C4-2B (cell line): Measurements from ENCODE around the gene LNP1.

Experiments used
- CTCF ChIP-seq: fragments of 450-650 bp; conservative IDR thresholded peaks from 2 replicates; pipeline ENCODE4 v1.5.1; 2017; ENCODE audit warnings: mild to moderate bottlenecking
- ZFX ChIP-seq: fragments of 450-650 bp; IDR thresholded peaks from 2 replicates; pipeline ENCODE4 v1.6.1; 2017

- TF ChIP-seq CTCF (no peak), ZFX (no peak)
Measured at GRCh38 chr3:100424261-100424660, 22.9 kb downstream of the LNP1 start.
